Right renal pelvis (tissue), 4 donors: ENCODE measurements around the gene PTPRR. TPM values are rescaled to one million over a fixed set of nuclear protein-coding genes. Genes with fewer than 3 reads are reported as not detected.

Experiments
- DNase-seq, 4 donors: peaks; one replicate each; pipeline ENCODE4 v3.0.0-alpha.2; 2013; ENCODE audit warnings: low read depth in 4 of 4, low spot score in 3 of 4, missing footprints in 1 of 4
- polyA plus RNA-seq, 4 donors: library from polyadenylated mRNA; unstranded; fragments of 120-200 nt; gene quantifications; one replicate each; pipeline ENCODE4 v1.2.1, GENCODE V29; 2013; ENCODE audit not compliant: insufficient read length in 4 of 4

PTPRR gene
- polyA plus RNA-seq, 4 donors, result 0.40 to 0.87 (median 0.65) TPM

- no peak for DNase-seq
These were observed 261.4 kb downstream of the PTPRR start for GRCh38 chr12:70659077-70659606.

GRCh38 chr12:70657616-70658286 lies 262.8 kb downstream of the PTPRR start:
- no peak for DNase-seq

- no peak for DNase-seq
These were observed 268.1 kb downstream of the PTPRR start for GRCh38 chr12:70652451-70652850.

GRCh38 chr12:70648831-70649230 lies 271.7 kb downstream of the PTPRR start:
- DNase-seq, result no peak

- no peak for DNase-seq
These were observed 272.3 kb downstream of the PTPRR start for GRCh38 chr12:70648191-70648590.

GRCh38 chr12:70646850-70647249 lies 273.7 kb downstream of the PTPRR start:
- DNase-seq, result no peak

GRCh38 chr12:70645494-70646317 lies 274.8 kb downstream of the PTPRR start:
- DNase-seq, result peak in 2 of 4 donors; percentile 12 to 13

- DNase-seq, result no peak
These were observed 275.7 kb downstream of the PTPRR start for GRCh38 chr12:70644861-70645260.

- no peak for DNase-seq
These were observed 276.6 kb downstream of the PTPRR start for GRCh38 chr12:70643939-70644338.

- no peak for DNase-seq
These were observed 278.8 kb downstream of the PTPRR start for GRCh38 chr12:70641691-70642090.

GRCh38 chr12:70640901-70641300 lies 279.6 kb downstream of the PTPRR start:
- no peak for DNase-seq

- DNase-seq, result no peak
These were observed 281.0 kb downstream of the PTPRR start for GRCh38 chr12:70639535-70639934.

GRCh38 chr12:70638639-70639360 lies 281.7 kb downstream of the PTPRR start:
- DNase-seq, result no peak

GRCh38 chr12:70637303-70638085 lies 283.0 kb downstream of the PTPRR start, which contains the start of gene PTPRB:
Gene PTPRB (minus strand): TSS chr12:70637429. CDS start chr12:70637395, 34 bp downstream.
- DNase-seq, result no peak

GRCh38 chr12:70635755-70636154 lies 284.8 kb downstream of the PTPRR start:
- DNase-seq, result no peak

GRCh38 chr12:70628701-70629480 lies 291.6 kb downstream of the PTPRR start:
- DNase-seq, result no peak

- DNase-seq, result no peak
These were observed 292.9 kb downstream of the PTPRR start for GRCh38 chr12:70627677-70628076.

GRCh38 chr12:70626180-70626579 lies 294.4 kb downstream of the PTPRR start:
- no peak for DNase-seq

GRCh38 chr12:70619471-70620152 lies 300.9 kb downstream of the PTPRR start:
- DNase-seq, result no peak
